HFF-Myc (cell line): ENCODE data around the gene SWSAP1.

Source experiments
- DNase-seq: peaks from one replicate; pipeline ENCODE4 v3.0.0-alpha.2; 2011; ENCODE audit warnings: low read depth; ENCODE audit errors: extremely low read depth
- H3K4me3 ChIP-seq: replicated peaks from 2 replicates; pipeline ENCODE4 v1.5.1; 2011; ENCODE audit warnings: low read depth, mild to moderate bottlenecking, control low read depth, low read length
- CTCF ChIP-seq: IDR thresholded peaks from 2 replicates; pipeline ENCODE4 v1.5.1; 2012; ENCODE audit warnings: mild to moderate bottlenecking, low read depth, low read length, control low read depth; ENCODE audit errors: missing control alignments

SWSAP1 gene

DNA sequence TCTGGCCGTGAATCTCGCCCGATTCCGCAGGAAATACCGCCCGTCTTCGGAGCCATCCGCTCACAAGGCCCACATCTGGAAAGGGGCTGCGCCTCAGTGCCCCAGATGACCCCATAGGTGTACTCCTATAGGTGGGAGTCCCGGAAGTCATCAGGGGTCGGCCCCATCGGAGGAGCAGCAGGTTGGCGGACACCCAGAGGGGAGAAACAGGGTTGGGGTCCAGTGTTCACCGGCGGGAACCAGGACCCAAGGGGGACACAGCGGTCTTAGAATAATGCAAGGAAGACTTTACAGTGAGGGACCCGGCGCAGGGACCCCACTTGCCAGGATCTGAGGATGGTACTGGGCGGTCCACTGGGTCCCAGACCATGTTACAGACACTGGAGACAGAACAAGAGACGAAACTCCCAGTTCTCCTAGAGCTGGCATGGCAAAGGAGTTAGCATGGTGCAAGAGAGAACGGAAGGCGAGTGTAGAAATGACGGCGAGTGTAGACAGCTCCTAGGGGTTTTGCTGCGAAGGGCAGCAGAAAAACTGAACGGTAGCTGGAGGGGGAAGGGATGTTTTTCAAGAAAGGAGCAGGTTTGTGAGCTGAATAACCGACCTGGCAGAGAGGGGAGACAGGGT lies 48.8 kb downstream of the SWSAP1 start:
- H3K4me3 ChIP-seq = no peak overlapping the region
- no peak for TF ChIP-seq CTCF
- DNase-seq = no peak

DNA sequence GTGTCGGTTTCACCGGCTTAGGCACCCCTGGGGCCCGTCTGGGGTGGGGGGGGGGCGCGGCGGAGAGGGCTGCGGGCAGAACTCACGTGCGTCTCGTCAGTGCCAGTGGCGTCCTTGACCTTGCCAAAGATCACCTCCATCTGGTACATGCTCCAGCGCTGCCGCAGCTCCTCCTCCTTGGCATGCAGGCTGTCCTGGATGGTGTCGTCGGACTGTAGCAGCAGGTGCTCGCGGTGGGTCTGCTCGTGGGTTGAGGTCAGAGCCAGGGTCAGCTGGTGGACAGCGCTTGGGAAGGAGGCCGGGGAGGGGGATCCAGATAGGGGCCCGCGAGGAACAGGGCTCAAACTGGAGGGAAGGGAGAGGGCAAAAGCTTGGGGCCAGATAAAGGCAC lies 49.3 kb downstream of the SWSAP1 start:
- no peak for DNase-seq
- TF ChIP-seq CTCF = no peak
- no peak overlapping the region for H3K4me3 ChIP-seq
